Measurements from ENCODE around the gene NCOA5. TPM values are rescaled to one million over a fixed set of nuclear protein-coding genes. Genes with fewer than 3 reads are reported as not detected.

Gene NCOA5
- total RNA-seq, 1 donor from 2014 or later = 20.9 TPM

DNA sequence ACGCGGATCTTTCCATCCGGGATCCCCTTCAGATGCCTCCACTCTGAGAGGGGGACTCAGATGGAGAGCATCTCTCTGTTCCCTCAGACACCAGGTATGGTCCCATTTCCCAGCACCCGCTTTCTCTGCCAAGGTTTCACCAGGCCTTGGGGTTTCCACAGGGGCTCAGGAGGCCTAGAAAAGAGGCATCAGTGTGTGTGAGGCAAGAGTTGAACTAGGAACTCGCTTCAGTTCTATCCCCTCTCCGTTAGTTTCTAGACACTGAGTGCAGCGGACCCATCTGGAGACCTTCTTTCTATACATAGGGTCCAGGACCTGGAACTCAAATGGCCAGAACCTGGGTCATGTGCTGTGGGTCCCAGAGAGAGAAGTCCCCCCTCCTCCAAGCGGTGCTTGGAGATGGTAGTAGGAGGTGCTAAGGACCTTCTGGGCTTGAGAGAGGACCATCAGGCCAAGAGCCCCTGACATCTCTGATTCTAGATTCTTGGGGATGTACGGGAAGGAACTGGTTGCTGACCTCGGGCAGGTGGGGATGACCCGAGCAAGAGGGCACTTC lies 58.7 kb downstream of the NCOA5 start:
- DNase-seq (ENCODE audit: low read depth) = no peak
- H3K4me3 ChIP-seq (ENCODE audit: low read depth, low read length) = no peak overlapping the region
- TF ChIP-seq, protein P1, sequence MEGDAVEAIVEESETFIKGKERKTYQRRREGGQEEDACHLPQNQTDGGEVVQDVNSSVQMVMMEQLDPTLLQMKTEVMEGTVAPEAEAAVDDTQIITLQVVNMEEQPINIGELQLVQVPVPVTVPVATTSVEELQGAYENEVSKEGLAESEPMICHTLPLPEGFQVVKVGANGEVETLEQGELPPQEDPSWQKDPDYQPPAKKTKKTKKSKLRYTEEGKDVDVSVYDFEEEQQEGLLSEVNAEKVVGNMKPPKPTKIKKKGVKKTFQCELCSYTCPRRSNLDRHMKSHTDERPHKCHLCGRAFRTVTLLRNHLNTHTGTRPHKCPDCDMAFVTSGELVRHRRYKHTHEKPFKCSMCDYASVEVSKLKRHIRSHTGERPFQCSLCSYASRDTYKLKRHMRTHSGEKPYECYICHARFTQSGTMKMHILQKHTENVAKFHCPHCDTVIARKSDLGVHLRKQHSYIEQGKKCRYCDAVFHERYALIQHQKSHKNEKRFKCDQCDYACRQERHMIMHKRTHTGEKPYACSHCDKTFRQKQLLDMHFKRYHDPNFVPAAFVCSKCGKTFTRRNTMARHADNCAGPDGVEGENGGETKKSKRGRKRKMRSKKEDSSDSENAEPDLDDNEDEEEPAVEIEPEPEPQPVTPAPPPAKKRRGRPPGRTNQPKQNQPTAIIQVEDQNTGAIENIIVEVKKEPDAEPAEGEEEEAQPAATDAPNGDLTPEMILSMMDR (conservative IDR thresholded peaks at IDR 0.05; ENCODE audit: low read depth, low read length) = no peak

DNA sequence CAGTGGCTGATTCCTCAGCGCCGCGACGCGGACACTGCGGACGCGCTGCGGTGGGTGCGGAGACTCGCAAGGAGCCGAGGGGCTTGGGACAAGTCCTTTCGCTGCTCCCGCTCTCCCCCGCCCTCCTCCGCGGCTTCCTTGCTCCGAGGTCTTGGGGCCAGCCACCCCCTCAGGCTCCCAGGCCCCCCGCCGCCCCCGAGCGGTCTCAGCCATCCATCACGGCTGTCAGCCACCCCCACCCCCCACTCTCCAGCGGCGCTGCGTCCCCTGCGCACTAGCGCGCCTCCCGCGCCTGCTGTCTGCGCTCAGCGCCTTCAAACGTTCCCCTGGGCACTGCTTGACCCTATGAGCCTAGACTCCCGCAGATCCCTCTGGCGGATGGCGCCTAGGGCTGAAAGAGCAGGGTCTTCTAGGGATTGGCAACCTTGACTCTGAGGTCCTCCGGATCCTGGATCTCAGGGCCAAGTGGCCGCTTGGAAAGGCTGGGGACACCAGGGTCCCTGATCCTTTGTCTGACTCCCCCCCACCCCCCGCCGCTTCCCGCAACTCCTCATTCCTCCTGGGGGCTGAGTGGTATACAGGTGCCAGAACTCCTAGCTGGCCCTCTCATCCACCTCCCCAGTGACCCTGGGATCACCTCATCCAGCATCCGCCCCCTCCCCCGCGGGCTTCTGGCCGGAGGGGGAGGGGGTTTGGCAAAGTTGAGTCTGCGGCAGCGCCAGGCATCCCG lies 59.3 kb downstream of the NCOA5 start:
- no peak overlapping the region for H3K4me3 ChIP-seq (ENCODE audit: low read depth, low read length)
- DNase-seq (ENCODE audit: low read depth) = no peak
- TF ChIP-seq, protein P1 (conservative IDR thresholded peaks at IDR 0.05; ENCODE audit: low read depth, low read length) = no peak

DNA sequence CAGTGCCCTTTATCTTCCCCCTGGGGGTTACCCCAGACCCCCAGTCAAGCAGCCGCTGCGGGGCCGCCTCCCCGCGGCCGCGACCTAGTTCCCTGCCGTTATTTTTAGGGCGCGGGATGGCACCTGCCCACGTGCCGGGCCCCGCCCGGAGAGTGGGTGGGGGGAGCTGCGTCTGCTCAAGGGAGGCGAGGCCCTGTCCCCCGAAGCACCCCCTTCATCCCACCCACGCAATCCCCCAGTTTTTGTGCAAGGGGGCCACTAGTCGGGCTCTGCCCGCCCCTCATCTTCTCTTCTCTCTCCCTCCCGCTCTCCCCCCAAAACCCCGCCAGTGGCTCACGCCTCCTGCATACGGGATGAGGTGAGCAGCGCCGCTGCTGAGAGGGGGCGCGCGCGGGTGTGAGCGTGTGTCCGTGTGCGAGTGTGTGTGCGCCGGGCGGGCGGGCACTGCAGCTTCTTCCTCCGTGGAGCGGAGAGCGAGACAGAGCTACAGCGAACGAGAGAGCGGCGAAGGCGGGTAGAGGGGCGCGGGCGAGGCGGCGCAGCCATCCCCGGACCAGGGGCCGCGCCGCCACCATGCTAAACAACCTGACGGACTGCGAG lies 60.9 kb downstream of the NCOA5 start, which contains the start of gene SLC12A5:
Gene SLC12A5, plus strand, starts transcription at position 444 of the 600 bp plus-strand sequence. Its CDS starts 130 bp downstream, at position 574.
- no peak within 1 kb of the TSS for H3K4me3 ChIP-seq (ENCODE audit: low read depth, low read length)
- TF ChIP-seq, protein P1 (conservative IDR thresholded peaks at IDR 0.05; ENCODE audit: low read depth, low read length) = no peak
- DNase-seq (ENCODE audit: low read depth) = no peak

DNA sequence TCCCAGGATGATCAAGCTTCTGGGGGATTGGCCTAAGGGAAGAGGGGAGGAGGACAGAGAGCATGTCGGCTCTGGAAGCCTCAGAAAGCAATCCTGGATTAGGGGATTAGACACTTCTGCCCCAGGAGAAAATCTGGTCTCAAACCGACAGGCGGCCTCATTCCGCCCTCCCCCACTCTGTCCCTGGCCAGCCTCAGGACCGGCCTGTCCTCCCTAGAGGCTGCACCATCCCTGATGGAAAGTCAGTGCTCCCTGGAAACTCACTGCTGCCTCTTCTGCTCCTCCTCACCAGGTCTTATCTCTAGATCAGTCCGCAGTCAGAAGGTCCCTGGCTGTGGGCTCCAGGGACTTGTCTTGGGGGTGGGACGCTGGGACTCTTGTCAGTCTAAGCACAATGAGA lies 61.7 kb downstream of the NCOA5 start:
- H3K4me3 ChIP-seq (ENCODE audit: low read depth, low read length) = no peak overlapping the region
- TF ChIP-seq, protein P1 (conservative IDR thresholded peaks at IDR 0.05; ENCODE audit: low read depth, low read length) = no peak
- no peak for DNase-seq (ENCODE audit: low read depth)

DNA sequence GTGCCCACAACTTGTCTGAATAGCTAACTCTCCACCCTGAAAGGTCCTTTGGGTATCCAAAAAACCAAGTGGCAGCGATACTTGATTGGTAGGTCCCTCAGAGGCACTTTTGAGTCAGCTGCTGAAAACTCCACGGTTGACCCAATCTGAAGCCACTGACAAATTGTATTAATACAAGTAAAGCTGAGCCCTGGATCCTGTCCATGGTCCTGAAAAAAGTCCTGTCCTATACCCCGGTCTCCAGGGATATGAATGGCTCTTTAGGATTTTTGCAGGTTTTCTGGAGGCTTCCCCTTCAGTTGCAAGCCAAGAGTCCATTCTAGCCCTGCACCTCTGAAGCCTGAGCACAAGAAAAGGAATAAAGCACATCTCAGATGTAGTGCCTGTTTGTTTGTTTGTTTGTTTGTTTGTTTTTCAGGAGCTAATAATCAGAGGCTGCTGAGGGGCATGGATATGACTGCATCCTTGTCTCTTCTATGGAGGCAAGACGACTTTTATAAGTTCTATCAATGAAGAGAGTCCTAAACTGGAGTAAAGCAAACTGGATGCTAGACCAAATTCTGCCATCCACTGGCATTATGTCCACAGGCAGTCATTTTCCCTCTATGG lies 62.4 kb downstream of the NCOA5 start:
- no peak for DNase-seq (ENCODE audit: low read depth)
- TF ChIP-seq, protein P1 (conservative IDR thresholded peaks at IDR 0.05; ENCODE audit: low read depth, low read length) = no peak
- no peak overlapping the region for H3K4me3 ChIP-seq (ENCODE audit: low read depth, low read length)

DNA sequence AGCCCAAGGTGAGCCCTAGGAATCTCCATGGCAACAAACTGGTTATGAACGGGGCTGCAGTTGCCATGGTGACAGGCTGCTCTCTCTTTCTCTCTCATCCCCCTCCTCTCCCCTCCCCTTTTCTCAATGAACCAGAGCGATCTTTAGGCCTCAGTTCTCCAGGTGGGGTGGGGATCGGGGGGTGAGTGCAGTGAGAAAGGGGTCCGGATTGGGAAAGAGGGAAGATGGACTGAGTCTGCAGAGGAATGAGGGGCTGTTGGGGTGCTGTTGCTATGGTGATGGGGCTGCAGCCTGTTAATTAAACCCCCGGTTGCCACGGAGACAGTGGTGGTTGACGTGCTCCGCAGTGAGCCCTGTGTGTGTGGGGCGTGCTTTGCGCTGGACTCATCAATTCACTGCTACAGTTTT lies 64.4 kb downstream of the NCOA5 start:
- DNase-seq (ENCODE audit: low read depth) = no peak
- TF ChIP-seq, protein P1 (conservative IDR thresholded peaks at IDR 0.05; ENCODE audit: low read depth, low read length) = no peak

More for the DNA sequence above, 64.4 kb downstream of the NCOA5 start:
- no peak overlapping the region for H3K4me3 ChIP-seq (ENCODE audit: low read depth, low read length)
